ENCODE measurements around the gene SWI5. TPM values are rescaled to one million over a fixed set of nuclear protein-coding genes. Genes with fewer than 3 reads are reported as not detected.

SWI5 gene
- total RNA-seq, 2 experiments from 2014 or later = 11.0 to 11.4 TPM

DNA sequence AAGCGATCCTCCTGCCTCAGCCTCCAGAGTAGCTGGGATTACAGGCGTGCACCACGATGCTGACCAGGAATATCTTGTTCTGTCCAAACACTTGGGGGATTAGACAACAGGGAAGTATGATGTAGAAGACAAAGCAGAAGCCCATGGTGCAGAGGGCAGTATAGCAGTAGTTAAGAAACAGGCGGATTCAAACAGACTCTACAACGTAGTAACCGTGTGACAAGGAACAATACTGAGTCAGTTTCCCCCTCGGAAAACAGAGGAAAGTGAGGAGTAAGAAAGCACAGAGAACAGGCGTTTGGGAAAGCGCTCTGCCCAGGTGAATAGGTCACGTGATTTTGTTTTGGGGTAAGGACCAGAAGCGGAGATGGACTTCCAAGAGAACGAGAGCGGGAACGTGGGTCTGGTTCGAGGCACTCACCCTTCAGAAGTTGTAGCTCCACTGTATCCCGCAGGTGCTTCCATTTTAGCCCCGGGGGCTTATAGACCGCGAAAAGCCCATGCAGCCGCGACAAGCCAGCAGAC, 45.9 kb downstream of the SWI5 start:
- Mint-ChIP-seq H3K9me3 (no peaks in the 10 kb centered on the region), H3K36me3 (ENCODE audit: low read depth) (peaks cover 11% of the 10 kb centered on the region), H3K27ac (peak overlapping the region; percentile 96), H3K27me3 (no peaks in the 10 kb centered on the region), H3K4me3 (peak overlapping the region; percentile 94), H3K4me1 (peaks cover 23% of the 10 kb centered on the region)
- CTCF ChIA-PET = interaction anchor here (0.6 to 3.0 kb wide), 5 partner anchors 8 to 27 kb away, joined by 3 to 13 read pairs (median 4); no protein-coding TSS in a partner anchor
- no peak for DNase-seq
- POLR2A ChIA-PET = interaction anchor here (0.8 to 1.4 kb wide), 5 partner anchors 16 to 50 kb away, joined by 3 to 4 read pairs (median 3); partner anchors contain the start of genes GOLGA2 and SWI5

DNA sequence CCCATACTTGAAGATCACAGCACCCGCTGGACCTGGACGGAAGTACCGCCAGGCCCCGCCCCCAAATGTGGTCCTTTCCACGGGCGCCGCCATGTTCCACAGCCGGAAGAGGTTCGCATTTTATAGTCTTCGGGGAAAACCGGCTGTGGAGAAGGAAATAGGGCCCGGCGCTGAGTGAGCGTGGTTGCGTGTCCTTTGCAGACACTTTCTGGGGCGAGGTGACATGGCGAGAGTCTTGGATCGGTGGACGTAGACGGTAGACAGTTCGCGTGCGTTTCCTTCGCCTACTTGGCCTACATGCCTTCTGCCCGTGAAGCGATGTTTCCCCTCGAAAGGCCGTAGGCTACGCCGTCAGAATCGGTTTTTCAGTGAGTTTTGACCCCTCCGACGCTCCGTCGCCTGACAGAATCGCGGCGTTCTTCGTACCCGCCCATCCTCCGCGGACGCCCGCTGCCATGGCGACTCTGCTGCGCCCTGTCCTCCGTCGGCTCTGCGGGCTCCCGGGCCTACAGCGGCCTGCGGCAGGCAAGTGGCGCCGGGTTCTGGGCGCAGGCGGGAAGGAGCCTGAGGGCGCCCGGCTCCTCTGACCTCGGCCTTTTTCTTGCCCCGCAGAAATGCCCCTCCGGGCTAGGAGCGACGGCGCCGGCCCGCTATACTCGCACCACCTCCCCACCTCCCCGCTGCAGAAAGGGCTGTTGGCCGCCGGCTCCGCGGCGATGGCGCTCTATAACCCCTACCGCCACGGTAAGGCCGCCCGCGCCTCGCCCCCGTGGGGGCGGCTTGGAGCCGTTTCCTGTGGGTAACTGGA, 46.5 kb downstream of the SWI5 start, which contains the start of the genes COQ4 and TRUB2:
Gene COQ4, plus strand, starts transcription at position 436 of the 808 bp plus-strand sequence. Its CDS starts 20 bp downstream, at position 456.
Gene TRUB2, minus strand, starts transcription at position 44 of the 808 bp plus-strand sequence. Its CDS starts 39 bp downstream, at position 5.
- H3K36me3 Mint-ChIP-seq (ENCODE audit: low read depth) = peaks cover 7% of the 10 kb centered on the region
- POLR2A ChIA-PET = interaction anchor here (0.8 to 1.4 kb wide), 4 partner anchors 15 to 49 kb away, joined by 3 to 4 read pairs (median 3); partner anchors contain the start of genes GOLGA2 and SWI5
- peak within 1 kb of the TSS; percentile 96 for H3K27ac Mint-ChIP-seq

DNA sequence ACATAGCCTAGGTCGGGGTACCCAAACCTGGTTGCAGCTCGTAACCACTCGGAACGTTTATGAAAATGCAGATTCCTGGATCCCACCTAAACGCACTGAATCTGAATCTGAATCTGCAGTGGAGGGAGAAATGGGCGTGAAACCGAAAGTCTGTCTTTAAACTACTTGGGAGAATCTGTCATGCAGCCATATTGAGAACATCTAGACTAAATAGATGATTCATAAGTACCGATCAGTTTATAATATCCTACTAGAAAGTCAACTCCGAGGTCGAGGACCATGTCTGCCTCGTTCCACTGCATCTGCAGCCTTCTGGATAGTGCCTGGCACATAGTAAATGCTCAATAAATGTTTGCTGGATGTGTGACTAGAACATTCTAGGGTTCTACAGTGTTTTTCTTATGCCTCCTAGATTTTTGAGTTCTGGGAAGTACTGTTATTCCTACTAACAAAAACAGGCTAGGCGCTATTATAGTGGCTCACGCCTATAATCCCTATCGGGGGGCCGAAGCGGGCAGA, 47.2 kb downstream of the SWI5 start:
- ChIA-PET CTCF (interaction anchor here (0.6 to 3.0 kb wide), 2 partner anchors 18 to 28 kb away, joined by 3 to 13 read pairs; no protein-coding TSS in a partner anchor), POLR2A (interaction anchor here (1.1 kb wide), 1 partner anchor 14 kb away, joined by 4 read pairs; no protein-coding TSS in a partner anchor)
- DNase-seq = no peak
- Mint-ChIP-seq H3K4me1 (peaks cover 23% of the 10 kb centered on the region), H3K9me3 (no peaks in the 10 kb centered on the region), H3K27ac (peak overlapping the region; percentile 96), H3K4me3 (peak overlapping the region; percentile 94), H3K36me3 (ENCODE audit: low read depth) (peaks cover 8% of the 10 kb centered on the region), H3K27me3 (no peaks in the 10 kb centered on the region)

More for the DNA sequence above, 46.5 kb downstream of the SWI5 start, which contains the start of the genes COQ4 and TRUB2:
- Mint-ChIP-seq H3K9me3 (no peaks in the 10 kb centered on the region), H3K4me3 (peak within 1 kb of the TSS; percentile 94), H3K4me1 (peaks cover 23% of the 10 kb centered on the region), H3K27me3 (no peaks in the 10 kb centered on the region)
- CTCF ChIA-PET = interaction anchor here (0.6 to 3.0 kb wide), 2 partner anchors 19 to 28 kb away, joined by 3 to 13 read pairs; no protein-coding TSS in a partner anchor
- peak; percentile 94 for DNase-seq

GRCh38 chr9:128323791-128324190, 47.7 kb downstream of the SWI5 start:
- POLR2A ChIA-PET = interaction anchor here (1.1 kb wide), 1 partner anchor 14 kb away, joined by 4 read pairs; no protein-coding TSS in a partner anchor
- Mint-ChIP-seq H3K27me3 (no peaks in the 10 kb centered on the region), H3K27ac (peak overlapping the region; percentile 96), H3K4me3 (peak overlapping the region; percentile 94), H3K4me1 (peaks cover 23% of the 10 kb centered on the region), H3K36me3 (ENCODE audit: low read depth) (peaks cover 8% of the 10 kb centered on the region), H3K9me3 (no peaks in the 10 kb centered on the region)
- CTCF ChIA-PET = interaction anchor here (0.6 to 1.4 kb wide), 2 partner anchors 29 to 39 kb away, joined by 3 to 6 read pairs; no protein-coding TSS in a partner anchor
- no peak for DNase-seq

DNA sequence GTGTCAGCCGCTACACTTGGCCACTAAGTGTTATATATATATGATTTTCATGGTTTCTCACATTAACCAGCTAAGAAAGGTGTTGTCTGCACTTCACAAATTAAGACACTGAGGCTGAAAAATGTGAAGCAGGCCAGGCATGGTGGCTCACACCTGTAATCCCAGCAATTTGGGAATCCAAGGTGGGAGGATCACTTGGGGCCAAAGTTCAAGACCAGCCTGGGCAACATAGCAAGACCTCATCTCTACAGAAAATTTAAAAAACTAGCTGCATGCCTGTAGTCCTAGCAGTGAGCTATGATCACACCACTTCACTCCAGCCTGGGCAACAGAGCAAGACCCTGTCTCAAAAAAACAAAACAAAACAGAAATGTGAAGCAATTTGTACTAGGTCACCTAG, 48.3 kb downstream of the SWI5 start:
- Mint-ChIP-seq H3K4me3 (no peak overlapping the region), H3K36me3 (ENCODE audit: low read depth) (peaks cover 8% of the 10 kb centered on the region), H3K4me1 (peaks cover 23% of the 10 kb centered on the region), H3K9me3 (no peaks in the 10 kb centered on the region), H3K27me3 (no peaks in the 10 kb centered on the region), H3K27ac (no peak overlapping the region)
- ChIA-PET CTCF (interaction anchor here (1.0 to 1.4 kb wide), 2 partner anchors 17 to 38 kb away, joined by 3 to 6 read pairs; no protein-coding TSS in a partner anchor), POLR2A (interaction anchor here (1.1 kb wide), 1 partner anchor 48 kb away, joined by 3 read pairs; the partner anchor contains the start of genes GOLGA2 and SWI5)
- no peak for DNase-seq

GRCh38 chr9:128325629-128326028, 49.6 kb downstream of the SWI5 start:
- CTCF ChIA-PET = no interaction called here
- POLR2A ChIA-PET = no interaction called here
- Mint-ChIP-seq H3K9me3 (no peaks in the 10 kb centered on the region), H3K27ac (no peak overlapping the region), H3K36me3 (ENCODE audit: low read depth) (peaks cover 8% of the 10 kb centered on the region), H3K4me3 (no peak overlapping the region), H3K4me1 (peaks cover 23% of the 10 kb centered on the region), H3K27me3 (no peaks in the 10 kb centered on the region)
- DNase-seq = no peak

GRCh38 chr9:128333451-128333869, 57.4 kb downstream of the SWI5 start:
- H3K4me3 Mint-ChIP-seq = no peak overlapping the region
- H3K27me3 Mint-ChIP-seq = no peaks in the 10 kb centered on the region
- no peaks in the 10 kb centered on the region for H3K4me1 Mint-ChIP-seq
- no peaks in the 10 kb centered on the region for H3K9me3 Mint-ChIP-seq
- POLR2A ChIA-PET = no interaction called here
- CTCF ChIA-PET = interaction anchor here (1.0 kb wide), 1 partner anchor 8 kb away, joined by 3 read pairs; no protein-coding TSS in a partner anchor
- H3K36me3 Mint-ChIP-seq (ENCODE audit: low read depth) = no peaks in the 10 kb centered on the region
- no peak overlapping the region for H3K27ac Mint-ChIP-seq
- no peak for DNase-seq

DNA sequence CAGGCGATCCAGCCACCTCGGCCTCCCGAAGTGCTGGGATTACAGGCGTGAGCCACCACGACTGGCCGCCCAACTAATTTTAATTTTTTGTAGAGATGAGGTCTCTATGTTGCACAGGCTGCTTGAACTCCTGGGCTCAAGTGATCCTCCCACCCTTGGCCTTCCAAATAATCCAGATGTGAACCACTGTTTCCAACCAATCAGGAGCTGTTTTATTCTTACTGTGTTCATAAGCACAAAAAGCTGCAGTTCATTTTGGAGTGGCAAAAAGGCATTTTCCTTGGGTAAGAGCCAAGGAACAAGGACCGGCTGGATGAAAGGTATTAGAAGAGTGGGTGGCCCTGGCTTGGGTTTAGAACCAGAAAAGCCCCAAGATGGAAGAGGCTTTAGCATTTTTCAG, 59.1 kb downstream of the SWI5 start:
- no peak for DNase-seq
- no peak overlapping the region for H3K4me3 Mint-ChIP-seq
- ChIA-PET CTCF (interaction anchor here (2.1 kb wide), 1 partner anchor 39 kb away, joined by 8 read pairs; no protein-coding TSS in a partner anchor), POLR2A (interaction anchor here (1.2 kb wide), 2 partner anchors 8 to 170 kb away, joined by 3 read pairs; no protein-coding TSS in a partner anchor)
- peaks cover 6% of the 10 kb centered on the region for H3K4me1 Mint-ChIP-seq
- no peak overlapping the region for H3K27ac Mint-ChIP-seq
- no peaks in the 10 kb centered on the region for H3K36me3 Mint-ChIP-seq (ENCODE audit: low read depth)
- H3K27me3 Mint-ChIP-seq = no peaks in the 10 kb centered on the region
- no peaks in the 10 kb centered on the region for H3K9me3 Mint-ChIP-seq

DNA sequence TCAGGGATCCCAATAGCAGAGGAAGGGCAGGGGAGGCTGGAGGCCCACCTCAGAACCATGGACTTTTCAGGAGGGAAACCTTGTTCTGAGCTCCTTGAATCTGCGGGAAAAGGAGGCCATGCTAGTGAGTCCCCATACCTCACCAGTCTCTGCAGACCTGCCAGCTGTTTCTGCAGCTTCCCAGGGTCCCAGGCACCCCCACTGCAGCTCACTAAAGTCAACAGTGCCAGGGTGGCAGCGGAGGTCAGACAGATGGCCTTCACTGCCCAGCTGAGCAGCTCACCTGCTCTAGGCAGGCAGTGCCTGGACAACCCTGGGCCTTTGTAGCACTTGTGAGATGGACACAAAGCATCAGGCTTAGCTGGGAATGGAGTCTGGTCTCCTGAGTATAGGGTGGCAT, 59.8 kb downstream of the SWI5 start:
- Mint-ChIP-seq H3K4me1 (peaks cover 6% of the 10 kb centered on the region), H3K27ac (no peak overlapping the region), H3K4me3 (no peak overlapping the region), H3K27me3 (no peaks in the 10 kb centered on the region), H3K36me3 (ENCODE audit: low read depth) (no peaks in the 10 kb centered on the region), H3K9me3 (no peaks in the 10 kb centered on the region)
- POLR2A ChIA-PET = interaction anchor here (0.6 to 1.2 kb wide), 4 partner anchors 8 to 169 kb away, joined by 3 read pairs; no protein-coding TSS in a partner anchor
- no peak for DNase-seq
- CTCF ChIA-PET = interaction anchor here (0.6 to 2.1 kb wide), 2 partner anchors 40 to 97 kb away, joined by 4 to 8 read pairs; no protein-coding TSS in a partner anchor

DNA sequence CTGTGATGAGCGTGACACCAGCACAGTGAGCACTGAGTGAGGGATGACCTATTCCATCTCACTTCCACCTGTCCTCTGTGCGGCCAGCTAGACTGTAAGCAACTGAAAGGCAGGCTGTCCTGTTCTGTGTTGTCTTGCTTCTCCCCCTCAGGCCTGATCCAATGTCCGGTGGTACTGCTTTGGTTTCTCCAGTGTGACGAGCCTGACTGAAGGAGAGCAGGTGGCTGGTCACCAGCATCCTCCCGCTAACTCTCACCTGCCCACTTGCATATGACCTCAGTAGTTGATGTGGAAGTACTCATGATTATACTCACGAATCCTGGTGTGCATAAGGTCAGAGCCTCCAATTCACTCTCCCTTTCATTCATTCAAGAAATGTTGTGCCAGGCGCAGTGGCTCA, 61.9 kb downstream of the SWI5 start:
- peaks cover 10% of the 10 kb centered on the region for H3K4me1 Mint-ChIP-seq
- no peaks in the 10 kb centered on the region for H3K27me3 Mint-ChIP-seq
- no peaks in the 10 kb centered on the region for H3K9me3 Mint-ChIP-seq
- H3K36me3 Mint-ChIP-seq (ENCODE audit: low read depth) = no peaks in the 10 kb centered on the region
- ChIA-PET CTCF (interaction anchor here (1.2 kb wide), 1 partner anchor 101 kb away, joined by 3 read pairs; no protein-coding TSS in a partner anchor), POLR2A (interaction anchor here (1.2 to 1.3 kb wide), 2 partner anchors 14 to 16 kb away, joined by 3 to 4 read pairs; partner anchors contain the start of gene TRUB2)
- no peak overlapping the region for H3K27ac Mint-ChIP-seq
- H3K4me3 Mint-ChIP-seq = no peak overlapping the region
- DNase-seq = no peak

Data from activated CD4-positive, alpha-beta memory T cell treated with anti-CD3 and anti-CD28 coated beads, Interleukin-2, amount 10 ng/mL, durations not matched to agents 7 days and 5 days (primary cell).